HepG2 (cell line): ENCODE results near the gene TECPR1. TPM values are rescaled to one million over a fixed set of nuclear protein-coding genes. Genes with fewer than 3 reads are reported as not detected.

Experiments used
- ATAC-seq: fragments of 200-7000 bp; cut with Tn5 transposase; 3 replicates; pipeline ENCODE4 v1.9.1; 2020; ENCODE audit warnings: mild to moderate bottlenecking, moderate library complexity
- BruUV-seq: library from RNA; stranded (reverse); fragments of 400-500 nt; replicated peaks from 2 replicates; lab custom pipeline; 2021; lab: Mats Ljungman, UMichigan
- CTCF ChIA-PET: fragments of 300-600 bp; formaldehyde crosslinking; extraction: SDS; loops from one replicate; lab custom pipeline; 2021; ENCODE audit warnings: low total read pairs, inconsistent platforms, low intra/inter-chr PET ratio; lab: Yijun Ruan, JAX
- POLR2A ChIA-PET: fragments of 350-600 bp; sonication (Branson Sonifier 250); formaldehyde crosslinking; loops from one replicate; lab custom pipeline; 2020; ENCODE audit warnings: antibody characterized with exemption, inconsistent platforms; lab: Yijun Ruan, JAX
- DNase-seq: peaks from one replicate; pipeline ENCODE4 v3.0.0-alpha.2; 2015; ENCODE audit warnings: low spot score
- FAIRE-seq: peaks from 3 replicates; lab custom pipeline; 2011; peaks lifted over from hg19 to GRCh38; lab: Jason Lieb, UNC
- H2AFZ ChIP-seq: one replicate; pipeline ENCODE4 v1.6.1; 2011; ENCODE audit warnings: low read length, inconsistent platforms
- H3K27ac ChIP-seq: fragments of 300-600 bp; 3 replicates; pipeline ENCODE4 v1.8.0; 2011; ENCODE audit warnings: mixed run types, mild to moderate bottlenecking, mixed read lengths, low read length, inconsistent platforms; ENCODE audit not compliant: insufficient read depth; ENCODE audit errors: extremely low read length
- H3K27me3 ChIP-seq, 2 experiments: fragments of 200-600 bp in 1 of 2; 2 replicates in 1 of 2; 3 replicates in 1 of 2; pipeline versions ENCODE4 v1.6.0 to v1.8.0; 2011; ENCODE audit warnings: low read length in 2 of 2, mild to moderate bottlenecking in 2 of 2, moderate library complexity in 2 of 2, inconsistent platforms in 1 of 2; ENCODE audit not compliant: insufficient read depth in 2 of 2, control insufficient read depth in 1 of 2
- H3K36me3 ChIP-seq, 2 experiments: fragments of 200-600 bp in 1 of 2; replicated peaks in 1 of 2; 2 replicates in 1 of 2; 3 replicates in 1 of 2; pipeline versions ENCODE4 v1.5.1 to v1.8.0; 2011; ENCODE audit warnings: low read length in 2 of 2, inconsistent platforms in 1 of 2; ENCODE audit not compliant: insufficient read depth in 2 of 2, control insufficient read depth in 1 of 2
- H3K4me1 ChIP-seq: 2 replicates; pipeline ENCODE4 v1.5.1; 2012; ENCODE audit warnings: low read length, inconsistent platforms; ENCODE audit not compliant: insufficient read depth
- H3K4me2 ChIP-seq: 2 replicates; pipeline ENCODE4 v1.6.0; 2011; ENCODE audit warnings: low read depth, low read length, inconsistent platforms
- H3K4me3 ChIP-seq, 3 experiments: fragments of 200-600 bp in 1 of 3; sonication (generic), shearing (Covaris generic) in 1 of 3; replicated peaks in 1 of 3; 2 replicates each; pipeline ENCODE4 v1.5.1; 2011 to 2016; ENCODE audit warnings: low read length in 3 of 3, inconsistent platforms in 2 of 3, low read depth in 2 of 3, mild to moderate bottlenecking in 2 of 3, control low read depth in 1 of 3, mixed read lengths in 1 of 3; ENCODE audit not compliant: insufficient read depth in 1 of 3
- H3K79me2 ChIP-seq: one replicate; pipeline ENCODE4 v1.6.1; 2011; ENCODE audit warnings: low read length, inconsistent platforms; ENCODE audit not compliant: insufficient read depth
- H3K9ac ChIP-seq: 2 replicates; pipeline ENCODE4 v1.6.0; 2011; ENCODE audit warnings: mild to moderate bottlenecking, low read depth, low read length, inconsistent platforms; ENCODE audit not compliant: insufficient read depth
- H3K9me3 ChIP-seq: 2 replicates; pipeline ENCODE4 v1.5.1; 2012; ENCODE audit warnings: mild to moderate bottlenecking, low read length
- H4K20me1 ChIP-seq: 2 replicates; pipeline ENCODE4 v1.6.0; 2011; ENCODE audit warnings: inconsistent platforms, mild to moderate bottlenecking, low read length, moderate library complexity; ENCODE audit not compliant: insufficient read depth
- HDAC2 ChIP-seq: sonication (generic); formaldehyde crosslinking; IDR thresholded peaks from 2 replicates; pipeline ENCODE4 v1.4.0; 2020; ENCODE audit warnings: missing genetic modification reagents
- HNF1B ChIP-seq: sonication (generic); formaldehyde crosslinking; IDR thresholded peaks from 2 replicates; pipeline ENCODE4 v1.5.1; 2020; ENCODE audit warnings: mild to moderate bottlenecking, moderate library complexity, missing genetic modification reagents
- MBD4 ChIP-seq: IDR thresholded peaks from 2 replicates; pipeline ENCODE4 v1.6.1; 2012; ENCODE audit warnings: low read length, inconsistent platforms, borderline replicate concordance
- RNF2 ChIP-seq: fragments of 450-650 bp; conservative IDR thresholded peaks from 2 replicates; pipeline ENCODE4 v1.6.1; 2016; ENCODE audit warnings: low read depth
- SRSF9 ChIP-seq: fragments of 200-400 bp; formaldehyde crosslinking; IDR thresholded peaks from 2 replicates; pipeline ENCODE4 v1.6.1; 2018; ENCODE audit warnings: borderline replicate concordance, mild to moderate bottlenecking, low read depth, low read length; ENCODE audit not compliant: insufficient read depth, poor library complexity, severe bottlenecking
- ZBTB26 ChIP-seq: IDR thresholded peaks from 2 replicates; pipeline ENCODE4 v1.6.1; 2016; ENCODE audit warnings: missing compliant biosample characterization, missing genetic modification reagents, borderline replicate concordance
- ZFAT ChIP-seq: sonication (generic); formaldehyde crosslinking; conservative IDR thresholded peaks from 2 replicates; pipeline ENCODE4 v1.8.1; 2023; ENCODE audit warnings: missing genetic modification reagents, inconsistent platforms
- ZNF205 ChIP-seq: IDR thresholded peaks from 2 replicates; pipeline ENCODE4 v1.6.1; 2018; ENCODE audit warnings: missing biosample characterization, missing genetic modification reagents
- ZNF30 ChIP-seq: sonication (generic); formaldehyde crosslinking; IDR thresholded peaks from 2 replicates; pipeline ENCODE4 v1.5.0; 2020; ENCODE audit warnings: mild to moderate bottlenecking, missing genetic modification reagents
- ZNF460 ChIP-seq: sonication (generic); formaldehyde crosslinking; IDR thresholded peaks from 2 replicates; pipeline ENCODE4 v1.5.1; 2020; ENCODE audit warnings: missing genetic modification reagents, mild to moderate bottlenecking, borderline replicate concordance
- ZNF839 ChIP-seq: sonication (generic); formaldehyde crosslinking; IDR thresholded peaks from 2 replicates; pipeline ENCODE4 v1.4.0; 2020; ENCODE audit warnings: missing genetic modification reagents, mild to moderate bottlenecking, borderline replicate concordance
- WGBS: methylation state at CpG from one replicate; pipeline ENCODE4 v1.1.6; 2017; ENCODE audit warnings: low lambda C conversion rate; 5-methylcytosine and 5-hydroxymethylcytosine counted together
- in situ Hi-C: cut with HindIII; loops from 2 replicates; pipeline ENCODE4 v1.10.0; 2017; ENCODE audit warnings: low pct_unique_long_range_greater_than_20kb; ENCODE audit not compliant: extremely low pct_ligation_motif_present
- intact Hi-C: fragments of 100-400 bp; cut with micrococcal nuclease; formaldehyde crosslinking; loops from one replicate; pipeline ENCODE4 v1.10.0; 2022; ENCODE audit not compliant: unreplicated experiment
- polyA plus RNA-seq, 8 experiments: library from polyadenylated mRNA; depleted of rRNA in 3 of 8; stranded (reverse) in 7 of 8; unstranded in 1 of 8; fragments of >200 nt; fragmentation: Illumina TruSeq in 4 of 8; extraction: Trizol in 4 of 8; gene quantifications; 2 replicates each; pipeline versions ENCODE4 v1.2.1 to v1.2.3, GENCODE V29; 2011 to 2016; ENCODE audit warnings: low read depth in 4 of 8, missing spikeins in 1 of 8, mixed read lengths in 1 of 8; ENCODE audit not compliant: insufficient read depth in 1 of 8
- total RNA-seq, 5 experiments: library from RNA; depleted of rRNA; stranded (reverse); fragments of >200 nt; fragmentation: Illumina TruSeq; extraction: Trizol; gene quantifications; 2 replicates each; pipeline ENCODE4 v1.2.3, GENCODE V29; 2016; ENCODE audit warnings: low read depth in 1 of 5
- TF ChIP-seq, protein P1 (sequence below): sonication (generic); formaldehyde crosslinking; IDR thresholded peaks from 2 replicates; pipeline ENCODE4 v1.4.0; 2020; ENCODE audit warnings: missing genetic modification reagents, borderline replicate concordance

TECPR1 gene
- total and polyA plus RNA-seq, 2 of the 13 experiments (the other 11 are each of a cell fraction or from before 2014, with no cell fraction given) = 2.3 to 6.3 TPM

DNA sequence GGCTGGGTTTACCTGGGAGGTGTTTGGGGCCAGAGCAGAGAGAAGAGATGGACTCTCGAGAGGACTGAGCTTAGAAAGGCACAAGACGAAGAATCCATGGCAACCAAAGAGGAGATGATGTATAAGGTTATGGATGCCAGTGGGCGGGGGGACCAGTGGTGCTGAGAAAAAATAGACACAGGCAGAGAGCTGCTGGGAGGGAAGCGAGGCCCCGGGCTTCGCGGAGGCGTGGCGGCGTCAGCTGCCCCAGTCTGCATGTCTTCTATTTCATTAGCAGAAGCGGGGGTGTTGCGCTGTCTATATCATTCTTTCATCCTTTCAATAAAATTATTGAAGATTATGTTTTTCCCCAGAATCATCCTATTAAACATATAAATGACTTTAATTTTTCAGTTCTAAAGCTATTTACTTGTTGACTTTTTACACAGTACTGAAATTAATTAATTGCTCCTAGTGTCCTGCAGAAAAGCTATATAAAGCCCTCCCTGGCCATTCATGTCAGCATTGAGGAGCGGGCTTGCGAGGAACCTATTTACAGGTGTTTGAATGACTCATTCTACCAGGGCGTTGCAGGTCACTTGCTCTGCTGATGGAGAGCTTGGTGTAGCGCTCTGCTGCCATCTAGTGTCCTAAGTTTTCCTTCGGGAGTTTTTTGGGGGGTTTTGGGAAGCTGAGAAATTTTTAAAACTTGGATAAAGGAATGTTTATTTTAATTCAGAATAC lies 83.7 kb downstream of the TECPR1 start (continued):
- TF ChIP-seq ZNF30 (CRISPR knock-in tag) (no peak), SRSF9 (no peak), MBD4 (no peak), HNF1B (CRISPR knock-in tag) (no peak), ZBTB26 (CRISPR knock-in tag) (no peak)

DNA sequence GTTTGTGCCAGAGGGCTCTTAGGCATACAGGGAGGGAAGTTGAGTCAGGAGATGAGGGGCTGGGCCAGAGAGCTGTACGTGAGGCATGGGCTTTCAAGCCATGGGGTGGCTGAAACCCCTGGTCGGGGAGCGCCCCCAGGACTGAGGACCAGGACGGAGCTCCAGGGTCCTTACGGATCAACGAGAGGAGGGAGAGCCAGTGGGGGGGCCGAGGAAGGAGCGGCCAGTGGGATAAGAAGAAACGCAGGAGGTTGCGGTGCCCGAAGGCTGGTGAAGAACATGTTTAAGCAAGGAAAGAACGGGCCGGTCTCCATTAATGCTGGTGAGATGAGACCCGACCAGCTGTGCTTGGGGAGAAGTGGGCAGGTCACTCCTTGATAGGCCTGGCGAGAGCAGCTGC lies 84.4 kb downstream of the TECPR1 start:
- Histone ChIP-seq H2AFZ (no peak overlapping the region), H3K36me3 (peaks cover 8 to 32% of the 10 kb centered on the region in 2 experiments; a peak in 4 of 5 replicates), H3K4me1 (no peaks in the 10 kb centered on the region), H3K4me3 (no peak overlapping the region), H3K79me2 (no peaks in the 10 kb centered on the region), H3K9ac (no peak overlapping the region), H3K9me3 (no peaks in the 10 kb centered on the region), H3K4me2 (no peak overlapping the region), H3K27me3 (no peaks in the 10 kb centered on the region), H4K20me1 (peaks cover 25% of the 10 kb centered on the region), H3K27ac (no peak overlapping the region)
- intact Hi-C loops = loop anchor here (1.0 kb wide), 1 partner anchor 146 kb away; no protein-coding TSS in a partner anchor
- ChIA-PET POLR2A (no interaction called here), CTCF (interaction anchor here (1.4 to 5.4 kb wide), 2 partner anchors 62 to 146 kb away, joined by 18 to 68 read pairs; partner anchors contain the start of gene LMTK2)
- 97% methylated on average over 15 of the region's 15 CpGs for WGBS
- BruUV-seq = no TSS peak
- TF ChIP-seq ZNF205 (no peak), HDAC2 (no peak), ZFAT (no peak), ZNF460 (CRISPR knock-in tag) (no peak), ZNF839 (CRISPR knock-in tag) (no peak), RNF2 (no peak)
- TF ChIP-seq, protein P1, sequence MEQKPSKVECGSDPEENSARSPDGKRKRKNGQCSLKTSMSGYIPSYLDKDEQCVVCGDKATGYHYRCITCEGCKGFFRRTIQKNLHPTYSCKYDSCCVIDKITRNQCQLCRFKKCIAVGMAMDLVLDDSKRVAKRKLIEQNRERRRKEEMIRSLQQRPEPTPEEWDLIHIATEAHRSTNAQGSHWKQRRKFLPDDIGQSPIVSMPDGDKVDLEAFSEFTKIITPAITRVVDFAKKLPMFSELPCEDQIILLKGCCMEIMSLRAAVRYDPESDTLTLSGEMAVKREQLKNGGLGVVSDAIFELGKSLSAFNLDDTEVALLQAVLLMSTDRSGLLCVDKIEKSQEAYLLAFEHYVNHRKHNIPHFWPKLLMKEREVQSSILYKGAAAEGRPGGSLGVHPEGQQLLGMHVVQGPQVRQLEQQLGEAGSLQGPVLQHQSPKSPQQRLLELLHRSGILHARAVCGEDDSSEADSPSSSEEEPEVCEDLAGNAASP (CRISPR knock-in tag) = no peak
- DNase-seq (no peak), FAIRE-seq (no peak), ATAC-seq (no peak)
- in situ Hi-C loops = loop anchor here (10.0 kb wide), 1 partner anchor 63 kb away; the partner anchor contains the start of gene LMTK2
